CD4-positive, alpha-beta T cell (primary cell): ENCODE results near the gene MAP3K4. TPM values are rescaled to one million over a fixed set of nuclear protein-coding genes. Genes with fewer than 3 reads are reported as not detected.
"Not testable (repeated sequence)": the region's sequence is repeated elsewhere in the genome, so short reads cannot be mapped to it uniquely, and the experiment has no call there.

Experiments
- ATAC-seq: fragments of 200-7000 bp; cut with Tn5 transposase; one replicate; pipeline ENCODE4 v1.10.0; 2022; ENCODE audit warnings: mild to moderate bottlenecking; ENCODE audit not compliant: poor library complexity
- CTCF ChIA-PET: fragments of 350-600 bp; sonication (Branson Sonifier 250); formaldehyde crosslinking; loops from one replicate; lab custom pipeline; 2021; ENCODE audit warnings: antibody characterized with exemption, inconsistent platforms; lab: Charles Lee
- POLR2A ChIA-PET: fragments of 350-600 bp; sonication (Branson Sonifier 250); formaldehyde crosslinking; loops from one replicate; lab custom pipeline; 2021; ENCODE audit warnings: antibody characterized with exemption, inconsistent platforms; lab: Charles Lee
- DNase-seq, 14 experiments: peaks; one replicate each; pipeline ENCODE4 v3.0.0-alpha.2; 2013 to 2020; ENCODE audit warnings: mixed read lengths in 2 of 14
- H3K27ac ChIP-seq, 2 donors: one replicate each; pipeline versions ENCODE4 v1.5.1 to v1.7.0; 2013; ENCODE audit warnings: low read length in 2 of 2, low read depth in 1 of 2, mild to moderate bottlenecking in 1 of 2
- H3K27me3 ChIP-seq, 2 experiments: 1 replicate in 1 of 2; 2 replicates in 1 of 2; pipeline versions ENCODE4 v1.6.1 to v1.7.0; 2013; ENCODE audit warnings: low read length in 2 of 2, control low read depth in 1 of 2, mild to moderate bottlenecking in 1 of 2, moderate library complexity in 1 of 2; ENCODE audit not compliant: insufficient read depth in 2 of 2, control insufficient read depth in 1 of 2
- H3K36me3 ChIP-seq: one replicate; pipeline ENCODE4 v1.6.1; 2013; ENCODE audit warnings: low read length, control low read depth; ENCODE audit not compliant: insufficient read depth
- H3K4me1 ChIP-seq: one replicate; pipeline ENCODE4 v1.6.1; 2013; ENCODE audit warnings: low read length, control low read depth; ENCODE audit not compliant: insufficient read depth
- H3K4me3 ChIP-seq: one replicate; pipeline ENCODE4 v1.5.1; 2013; ENCODE audit warnings: mild to moderate bottlenecking, low read length, moderate library complexity
- H3K9me3 ChIP-seq, 2 experiments: 1 replicate in 1 of 2; 2 replicates in 1 of 2; pipeline versions ENCODE4 v1.6.1 to v1.7.0; 2013; ENCODE audit warnings: low read length in 2 of 2, mild to moderate bottlenecking in 2 of 2, control low read depth in 1 of 2, moderate library complexity in 1 of 2; ENCODE audit not compliant: control insufficient read depth in 1 of 2, insufficient read depth in 1 of 2
- H3K27ac Mint-ChIP-seq: one replicate; pipeline ENCODE4 v1.8.0; 2020; ENCODE audit warnings: mixed read lengths
- H3K27me3 Mint-ChIP-seq: one replicate; pipeline ENCODE4 v1.8.0; 2021; ENCODE audit warnings: mixed read lengths
- H3K36me3 Mint-ChIP-seq: one replicate; pipeline ENCODE4 v1.8.0; 2021; ENCODE audit warnings: low read depth, mixed read lengths
- H3K4me1 Mint-ChIP-seq: one replicate; pipeline ENCODE4 v1.8.0; 2021; ENCODE audit warnings: low read depth, mixed read lengths
- H3K4me3 Mint-ChIP-seq: one replicate; pipeline ENCODE4 v1.8.0; 2020; ENCODE audit warnings: mild to moderate bottlenecking, mixed read lengths
- H3K9me3 Mint-ChIP-seq: one replicate; pipeline ENCODE4 v1.8.0; 2020; ENCODE audit warnings: mixed read lengths
- intact Hi-C, 2 experiments: fragments of 100-400 bp; cut with DNase I in 1 of 2; cut with micrococcal nuclease in 1 of 2; formaldehyde crosslinking; loops; one replicate each; pipeline versions ENCODE4 v1.15.1 to v1.9.0; 2023 to 2025; cut with DNase I, micrococcal nuclease
- total RNA-seq, 174 experiments: library from RNA in 2 of 174; stranded (reverse) in 2 of 174; gene quantifications; one replicate each; pipeline ENCODE4 v1.2.3 and lab custom pipeline; 2021 to 2026
- TF ChIP-seq, protein P1 (sequence below): fragments of 200-600 bp; IDR thresholded peaks from one replicate; pipeline ENCODE4 v1.8.0; 2022; ENCODE audit warnings: antibody characterized with exemption, mild to moderate bottlenecking

Gene MAP3K4
- total RNA-seq, 2 experiments from 2014 or later = 75.5 to 80.3 TPM

DNA sequence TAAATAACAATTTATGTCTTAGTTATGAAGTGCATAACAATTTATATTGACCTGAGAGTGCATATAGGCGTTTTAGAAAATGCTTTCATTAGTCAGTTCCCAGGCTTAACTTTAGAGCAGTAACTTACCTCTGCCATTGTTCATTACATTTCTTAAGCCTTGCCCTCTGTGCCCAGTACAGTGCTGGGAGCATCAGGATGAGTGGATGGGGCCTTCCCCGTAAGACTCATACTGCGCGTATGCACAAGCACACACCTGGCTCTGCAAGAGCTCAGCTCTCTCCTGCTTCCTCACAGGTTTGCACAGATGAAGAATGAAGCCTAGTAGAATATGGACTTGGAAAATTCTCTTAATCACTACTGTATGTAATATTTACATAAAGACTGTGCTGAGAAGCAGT, 125.0 kb downstream of the MAP3K4 start:
- Histone ChIP-seq H3K27me3 (no peaks in the 10 kb centered on the region), H3K27ac (no peak overlapping the region), H3K4me3 (no peak overlapping the region), H3K9me3 (no peaks in the 10 kb centered on the region), H3K4me1 (peaks cover 4% of the 10 kb centered on the region), H3K36me3 (peaks cover 77% of the 10 kb centered on the region)
- Mint-ChIP-seq H3K4me1 (peaks cover 18% of the 10 kb centered on the region), H3K4me3 (no peak overlapping the region), H3K27ac (peak overlapping the region; percentile 43), H3K27me3 (no peaks in the 10 kb centered on the region), H3K36me3 (peaks cover 98% of the 10 kb centered on the region), H3K9me3 (peaks cover 11% of the 10 kb centered on the region)
- no peak for DNase-seq
- ChIA-PET POLR2A (no interaction called here), CTCF (no interaction called here)
- intact Hi-C loops = loop anchor here (5.0 to 10.0 kb wide), 2 partner anchors 111 to 182 kb away; no protein-coding TSS in a partner anchor
- TF ChIP-seq, protein P1, sequence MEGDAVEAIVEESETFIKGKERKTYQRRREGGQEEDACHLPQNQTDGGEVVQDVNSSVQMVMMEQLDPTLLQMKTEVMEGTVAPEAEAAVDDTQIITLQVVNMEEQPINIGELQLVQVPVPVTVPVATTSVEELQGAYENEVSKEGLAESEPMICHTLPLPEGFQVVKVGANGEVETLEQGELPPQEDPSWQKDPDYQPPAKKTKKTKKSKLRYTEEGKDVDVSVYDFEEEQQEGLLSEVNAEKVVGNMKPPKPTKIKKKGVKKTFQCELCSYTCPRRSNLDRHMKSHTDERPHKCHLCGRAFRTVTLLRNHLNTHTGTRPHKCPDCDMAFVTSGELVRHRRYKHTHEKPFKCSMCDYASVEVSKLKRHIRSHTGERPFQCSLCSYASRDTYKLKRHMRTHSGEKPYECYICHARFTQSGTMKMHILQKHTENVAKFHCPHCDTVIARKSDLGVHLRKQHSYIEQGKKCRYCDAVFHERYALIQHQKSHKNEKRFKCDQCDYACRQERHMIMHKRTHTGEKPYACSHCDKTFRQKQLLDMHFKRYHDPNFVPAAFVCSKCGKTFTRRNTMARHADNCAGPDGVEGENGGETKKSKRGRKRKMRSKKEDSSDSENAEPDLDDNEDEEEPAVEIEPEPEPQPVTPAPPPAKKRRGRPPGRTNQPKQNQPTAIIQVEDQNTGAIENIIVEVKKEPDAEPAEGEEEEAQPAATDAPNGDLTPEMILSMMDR = no peak
- ATAC-seq = no peak

DNA sequence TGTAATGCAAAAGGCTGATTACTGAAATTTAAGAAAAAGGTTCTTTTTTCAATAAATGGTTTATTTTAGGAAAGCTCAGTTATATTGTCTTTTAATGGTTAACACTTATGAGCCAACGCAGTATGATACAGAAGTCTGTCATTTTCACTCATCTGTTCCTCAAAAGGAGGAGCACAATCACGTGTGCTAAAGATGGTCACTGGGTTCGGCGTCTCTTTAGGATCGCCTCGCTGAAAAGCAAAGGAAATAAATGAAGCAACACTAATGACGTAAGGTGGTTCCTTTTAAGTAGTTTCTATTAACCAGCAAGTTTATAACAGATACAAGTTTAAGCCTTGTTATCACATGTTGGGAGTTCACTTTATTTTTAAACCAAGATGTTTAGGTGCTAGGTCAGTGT, 125.7 kb downstream of the MAP3K4 start:
- TF ChIP-seq, protein P1 = no peak
- H3K36me3 ChIP-seq = peaks cover 70% of the 10 kb centered on the region
- no peak for ATAC-seq
- Mint-ChIP-seq H3K4me3 (no peak overlapping the region), H3K36me3 (peaks cover 98% of the 10 kb centered on the region), H3K27ac (peak overlapping the region; percentile 43), H3K9me3 (peaks cover 14% of the 10 kb centered on the region), H3K27me3 (no peaks in the 10 kb centered on the region), H3K4me1 (peaks cover 11% of the 10 kb centered on the region)
- CTCF ChIA-PET = no interaction called here
- POLR2A ChIA-PET = no interaction called here
- no peak overlapping the region for H3K27ac ChIP-seq
- peak in 3 of 14 experiments; percentile 21 to 67 (median 57) for DNase-seq
- no peaks in the 10 kb centered on the region for H3K27me3 ChIP-seq
- no peaks in the 10 kb centered on the region for H3K4me1 ChIP-seq
- H3K9me3 ChIP-seq = peaks cover 0 to 3% of the 10 kb centered on the region in 2 experiments
- intact Hi-C loops = loop anchor here (5.0 to 10.0 kb wide), 2 partner anchors 110 to 183 kb away; no protein-coding TSS in a partner anchor
- H3K4me3 ChIP-seq = no peak overlapping the region

DNA sequence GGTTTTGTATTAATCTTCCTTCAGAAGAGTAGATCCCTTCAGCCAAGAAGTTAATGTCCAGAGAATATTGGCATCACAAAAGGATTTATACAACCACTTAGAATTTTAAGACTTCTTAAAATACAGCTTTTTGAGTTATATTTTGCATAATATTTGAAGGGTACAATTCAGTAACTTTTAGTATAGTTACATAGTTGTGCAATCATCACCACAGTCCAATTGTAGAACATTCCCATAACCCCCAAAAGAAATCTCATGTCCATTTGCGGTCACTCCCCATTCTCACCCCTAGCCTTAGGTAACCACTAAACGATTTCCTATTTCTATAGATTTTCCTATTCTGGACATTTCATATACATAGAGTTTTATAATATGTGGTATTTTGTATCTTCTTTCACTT, 126.4 kb downstream of the MAP3K4 start:
- Histone ChIP-seq H3K4me3 (no peak overlapping the region), H3K4me1 (no peaks in the 10 kb centered on the region), H3K36me3 (peaks cover 65% of the 10 kb centered on the region), H3K27me3 (no peaks in the 10 kb centered on the region), H3K9me3 (peaks cover 0 to 9% of the 10 kb centered on the region in 2 experiments), H3K27ac (no peak overlapping the region)
- intact Hi-C loops = loop anchor here (5.0 to 10.0 kb wide), 2 partner anchors 109 to 183 kb away; no protein-coding TSS in a partner anchor
- ChIA-PET CTCF (no interaction called here), POLR2A (no interaction called here)
- H3K9me3 Mint-ChIP-seq = peaks cover 16% of the 10 kb centered on the region
- no peak for DNase-seq
- TF ChIP-seq, protein P1 = no peak
- H3K36me3 Mint-ChIP-seq = peaks cover 98% of the 10 kb centered on the region
- H3K4me3 Mint-ChIP-seq = no peak overlapping the region
- no peak overlapping the region for H3K27ac Mint-ChIP-seq
- H3K4me1 Mint-ChIP-seq = peaks cover 5% of the 10 kb centered on the region
- ATAC-seq = no peak
- H3K27me3 Mint-ChIP-seq = no peaks in the 10 kb centered on the region

DNA sequence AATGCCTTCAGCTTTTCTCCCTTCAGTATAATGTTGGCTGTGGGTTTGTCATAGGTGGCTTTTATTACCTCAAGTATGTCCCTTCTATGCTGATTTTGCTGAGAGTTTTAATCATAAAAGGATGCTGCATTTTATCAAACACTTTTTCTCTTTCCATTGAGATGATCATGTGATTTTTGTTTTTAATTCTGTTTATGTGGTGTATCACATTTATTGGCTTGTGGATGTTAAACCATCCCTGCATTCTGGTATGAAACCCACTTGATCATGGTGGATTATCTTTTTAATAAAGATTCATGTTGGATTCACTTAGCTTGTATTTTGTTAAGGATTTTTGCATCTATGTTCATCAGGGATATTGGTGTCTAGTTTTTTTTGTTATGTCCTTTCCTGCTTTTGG, 131.8 kb downstream of the MAP3K4 start:
- H3K9me3 Mint-ChIP-seq = peaks cover 21% of the 10 kb centered on the region
- H3K4me1 ChIP-seq, H3K4me3 Mint-ChIP-seq, ATAC-seq, POLR2A ChIA-PET, H3K4me3 ChIP-seq, intact Hi-C loops, H3K27me3 ChIP-seq, H3K27ac ChIP-seq, H3K27ac Mint-ChIP-seq, DNase-seq, H3K27me3 Mint-ChIP-seq: not testable (repeated sequence)
- H3K4me1 Mint-ChIP-seq = peaks cover 12% of the 10 kb centered on the region
- CTCF ChIA-PET = interaction anchor here (1.6 kb wide), 1 partner anchor 248 kb away, joined by 3 read pairs; no protein-coding TSS in a partner anchor
- H3K9me3 ChIP-seq = peaks cover 0 to 16% of the 10 kb centered on the region in 2 experiments
- H3K36me3 ChIP-seq = peaks cover 21% of the 10 kb centered on the region
- peaks cover 99% of the 10 kb centered on the region for H3K36me3 Mint-ChIP-seq
